ENCODE results near the gene MLX.
"Not testable (repeated sequence)": the region's sequence is repeated elsewhere in the genome, so short reads cannot be mapped to it uniquely, and the experiment has no call there.

Gene MLX

GRCh38 chr17:42555961-42556617 lies 10.8 kb upstream of the MLX start:
- DNase-seq = not testable (repeated sequence)

GRCh38 chr17:42559075-42559474 lies 7.8 kb upstream of the MLX start:
- no peak for DNase-seq

- no peak for DNase-seq
Observed at GRCh38 chr17:42560246-42560645, 6.7 kb upstream of the MLX start.

- peak; percentile 96 for DNase-seq
Observed at GRCh38 chr17:42561897-42562387, 5.0 kb upstream of the MLX start, which contains the start of gene COASY. Gene COASY, plus strand, starts transcription at chr17:42562148. Its CDS starts 475 bp downstream, at chr17:42562623.

GRCh38 chr17:42562388-42563142 lies 4.3 kb upstream of the MLX start:
- peak; percentile 29 for DNase-seq

- no peak for DNase-seq
Observed at GRCh38 chr17:42563143-42563509, 3.8 kb upstream of the MLX start.

GRCh38 chr17:42563543-42563942 lies 3.4 kb upstream of the MLX start:
- no peak for DNase-seq

GRCh38 chr17:42563950-42564349 lies 3.0 kb upstream of the MLX start:
- no peak for DNase-seq

GRCh38 chr17:42564815-42565522 lies 1.9 kb upstream of the MLX start:
- DNase-seq = no peak

- no peak for DNase-seq
Observed at GRCh38 chr17:42565523-42566214, 1.2 kb upstream of the MLX start.

- DNase-seq = no peak
Observed at GRCh38 chr17:42566215-42566882, 551 bp upstream of the MLX start.

GRCh38 chr17:42568341-42569111 lies 1.6 kb downstream of the MLX start:
- no peak for DNase-seq

- no peak for DNase-seq
Observed at GRCh38 chr17:42571435-42572225, 4.7 kb downstream of the MLX start.

GRCh38 chr17:42573095-42573494 lies 6.2 kb downstream of the MLX start:
- no peak for DNase-seq

- no peak for DNase-seq
Observed at GRCh38 chr17:42574463-42574862, 7.6 kb downstream of the MLX start.

GRCh38 chr17:42577140-42577531 lies 10.2 kb downstream of the MLX start:
- peak; percentile 39 for DNase-seq

- DNase-seq = peak; percentile 97
Observed at GRCh38 chr17:42577532-42578281, 10.8 kb downstream of the MLX start, which contains the start of gene PSMC3IP. Gene PSMC3IP, minus strand, starts transcription at chr17:42577729. Its CDS starts 43 bp downstream, at chr17:42577686.

GRCh38 chr17:42578282-42578869 lies 11.5 kb downstream of the MLX start:
- peak; percentile 85 for DNase-seq

- DNase-seq = no peak
Observed at GRCh38 chr17:42579794-42580551, 13.1 kb downstream of the MLX start.
